Measurements from ENCODE around the gene MCTP1. TPM values are rescaled to one million over a fixed set of nuclear protein-coding genes. Genes with fewer than 3 reads are reported as not detected.

MCTP1 gene
- polyA plus RNA-seq, 1 donor (not counting 4 experiments of a cell fraction or from before 2014, with no cell fraction given), result 4.9 TPM

- H2AFZ ChIP-seq (ENCODE audit: control insufficient read depth, low read length), result no peak overlapping the region
- TF ChIP-seq, protein P1, sequence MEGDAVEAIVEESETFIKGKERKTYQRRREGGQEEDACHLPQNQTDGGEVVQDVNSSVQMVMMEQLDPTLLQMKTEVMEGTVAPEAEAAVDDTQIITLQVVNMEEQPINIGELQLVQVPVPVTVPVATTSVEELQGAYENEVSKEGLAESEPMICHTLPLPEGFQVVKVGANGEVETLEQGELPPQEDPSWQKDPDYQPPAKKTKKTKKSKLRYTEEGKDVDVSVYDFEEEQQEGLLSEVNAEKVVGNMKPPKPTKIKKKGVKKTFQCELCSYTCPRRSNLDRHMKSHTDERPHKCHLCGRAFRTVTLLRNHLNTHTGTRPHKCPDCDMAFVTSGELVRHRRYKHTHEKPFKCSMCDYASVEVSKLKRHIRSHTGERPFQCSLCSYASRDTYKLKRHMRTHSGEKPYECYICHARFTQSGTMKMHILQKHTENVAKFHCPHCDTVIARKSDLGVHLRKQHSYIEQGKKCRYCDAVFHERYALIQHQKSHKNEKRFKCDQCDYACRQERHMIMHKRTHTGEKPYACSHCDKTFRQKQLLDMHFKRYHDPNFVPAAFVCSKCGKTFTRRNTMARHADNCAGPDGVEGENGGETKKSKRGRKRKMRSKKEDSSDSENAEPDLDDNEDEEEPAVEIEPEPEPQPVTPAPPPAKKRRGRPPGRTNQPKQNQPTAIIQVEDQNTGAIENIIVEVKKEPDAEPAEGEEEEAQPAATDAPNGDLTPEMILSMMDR (optimal IDR thresholded peaks at IDR 0.05 in 1 of 3, IDR thresholded peaks at IDR 0.05 in 1 of 3, conservative IDR thresholded peaks at IDR 0.05 in 1 of 3; ENCODE audit: extremely low read depth in 1 of 3, insufficient read depth in 2 of 3, low read length in 3 of 3), result no peak
- no peak for TF ChIP-seq EZH2 (IDR thresholded peaks at IDR 0.05; ENCODE audit: low read length)
- no peak overlapping the region for H3K4me3 ChIP-seq (ENCODE audit: control insufficient read depth in 2 of 3, extremely low read depth in 1 of 3, insufficient read depth in 2 of 3, low read depth in 1 of 3, low read length in 3 of 3)
- H4K20me1 ChIP-seq (ENCODE audit: control insufficient read depth, extremely low read depth, insufficient read depth, low read length), result no peaks in the 10 kb centered on the region
- FAIRE-seq, result no peak
- no peaks in the 10 kb centered on the region for H3K9me1 ChIP-seq (ENCODE audit: control insufficient read depth, extremely low read depth, insufficient read depth, low read length)
- dilution Hi-C loops (cut with MboI; ENCODE audit: extremely low pct_ligation_motif_present, low sequenced_read_pairs), result no loop called here
- no peak overlapping the region for H3K27ac ChIP-seq (ENCODE audit: control insufficient read depth, insufficient read depth, low read length)
- no peak overlapping the region for H3K4me2 ChIP-seq (ENCODE audit: control insufficient read depth, extremely low read depth, insufficient read depth, low read depth, low read length)
- H3K9me3 ChIP-seq (ENCODE audit: control insufficient read depth, low read depth, low read length), result no peaks in the 10 kb centered on the region
- DNase-seq (ENCODE audit: low read depth, low spot score), result no peak
- no peak overlapping the region for H3K9ac ChIP-seq (ENCODE audit: control insufficient read depth, extremely low read depth, insufficient read depth, low read length)
- no peaks in the 10 kb centered on the region for H3K4me1 ChIP-seq (ENCODE audit: control insufficient read depth, extremely low read depth, insufficient read depth, low read length)
- H3K36me3 ChIP-seq (ENCODE audit: control insufficient read depth in 2 of 2, extremely low read depth in 1 of 2, insufficient read depth in 2 of 2, low read length in 2 of 2), result no peaks in the 10 kb centered on the region
- no peaks in the 10 kb centered on the region for H3K27me3 ChIP-seq (ENCODE audit: control insufficient read depth, extremely low read depth, insufficient read depth, low read length)
- no peaks in the 10 kb centered on the region for H3K79me2 ChIP-seq (ENCODE audit: control insufficient read depth, insufficient read depth, low read length)
Observed at GRCh38 chr5:94812232-94812631, 472.7 kb downstream of the MCTP1 start.

DNA sequence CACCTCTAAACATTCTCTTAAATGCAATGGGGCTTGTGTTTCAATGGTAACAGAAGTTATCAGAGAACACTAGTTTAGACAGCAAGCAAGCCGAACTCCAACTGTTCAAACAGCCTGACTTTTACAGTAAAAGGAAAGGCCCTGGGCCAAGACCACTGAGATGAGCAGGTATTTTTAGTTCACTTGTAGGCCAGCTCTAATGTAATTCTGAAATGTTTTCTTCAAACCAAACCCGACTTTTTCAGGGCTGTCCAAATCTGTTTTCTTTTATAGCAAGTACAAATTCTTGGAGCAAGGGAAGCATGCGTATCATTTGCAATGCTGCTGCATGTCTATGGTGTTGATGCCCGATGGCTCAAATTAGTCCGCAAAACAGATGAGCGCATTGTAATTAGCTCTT, 473.6 kb downstream of the MCTP1 start:
- no peak for TF ChIP-seq EZH2 (IDR thresholded peaks at IDR 0.05; ENCODE audit: low read length)
- TF ChIP-seq, protein P1 (optimal IDR thresholded peaks at IDR 0.05 in 1 of 3, IDR thresholded peaks at IDR 0.05 in 1 of 3, conservative IDR thresholded peaks at IDR 0.05 in 1 of 3; ENCODE audit: extremely low read depth in 1 of 3, insufficient read depth in 2 of 3, low read length in 3 of 3), result no peak
- no peak overlapping the region for H2AFZ ChIP-seq (ENCODE audit: control insufficient read depth, low read length)
- H4K20me1 ChIP-seq (ENCODE audit: control insufficient read depth, extremely low read depth, insufficient read depth, low read length), result no peaks in the 10 kb centered on the region
- FAIRE-seq (no peak), DNase-seq (ENCODE audit: low read depth, low spot score) (no peak)
- H3K36me3 ChIP-seq (ENCODE audit: control insufficient read depth in 2 of 2, extremely low read depth in 1 of 2, insufficient read depth in 2 of 2, low read length in 2 of 2), result no peaks in the 10 kb centered on the region
- no peak overlapping the region for H3K4me3 ChIP-seq (ENCODE audit: control insufficient read depth in 2 of 3, extremely low read depth in 1 of 3, insufficient read depth in 2 of 3, low read depth in 1 of 3, low read length in 3 of 3)
- H3K9ac ChIP-seq (ENCODE audit: control insufficient read depth, extremely low read depth, insufficient read depth, low read length), result no peak overlapping the region
- no peak overlapping the region for H3K27ac ChIP-seq (ENCODE audit: control insufficient read depth, insufficient read depth, low read length)
- no peaks in the 10 kb centered on the region for H3K9me1 ChIP-seq (ENCODE audit: control insufficient read depth, extremely low read depth, insufficient read depth, low read length)
- H3K79me2 ChIP-seq (ENCODE audit: control insufficient read depth, insufficient read depth, low read length), result no peaks in the 10 kb centered on the region
- no peaks in the 10 kb centered on the region for H3K27me3 ChIP-seq (ENCODE audit: control insufficient read depth, extremely low read depth, insufficient read depth, low read length)
- no peak overlapping the region for H3K4me2 ChIP-seq (ENCODE audit: control insufficient read depth, extremely low read depth, insufficient read depth, low read depth, low read length)
- no peaks in the 10 kb centered on the region for H3K9me3 ChIP-seq (ENCODE audit: control insufficient read depth, low read depth, low read length)
- dilution Hi-C loops (cut with MboI; ENCODE audit: extremely low pct_ligation_motif_present, low sequenced_read_pairs), result no loop called here
- H3K4me1 ChIP-seq (ENCODE audit: control insufficient read depth, extremely low read depth, insufficient read depth, low read length), result no peaks in the 10 kb centered on the region
